ENCODE results near the gene ATG16L2.

The ATG16L2 gene

GRCh38 chr11:72775288-72776110, 38.7 kb upstream of the ATG16L2 start:
- ATAC-seq (ENCODE audit: low read depth) (no peak), DNase-seq (ENCODE audit: low spot score in 2 of 2) (no peak)
- peaks cover 35% of the 10 kb centered on the region for H3K4me1 Mint-ChIP-seq
- no peak overlapping the region for H3K27ac Mint-ChIP-seq
- no peaks in the 10 kb centered on the region for H3K9me3 Mint-ChIP-seq
- peaks cover 6% of the 10 kb centered on the region for H3K36me3 Mint-ChIP-seq
- no peak overlapping the region for H3K4me3 Mint-ChIP-seq
- no peaks in the 10 kb centered on the region for H3K27me3 Mint-ChIP-seq

DNA sequence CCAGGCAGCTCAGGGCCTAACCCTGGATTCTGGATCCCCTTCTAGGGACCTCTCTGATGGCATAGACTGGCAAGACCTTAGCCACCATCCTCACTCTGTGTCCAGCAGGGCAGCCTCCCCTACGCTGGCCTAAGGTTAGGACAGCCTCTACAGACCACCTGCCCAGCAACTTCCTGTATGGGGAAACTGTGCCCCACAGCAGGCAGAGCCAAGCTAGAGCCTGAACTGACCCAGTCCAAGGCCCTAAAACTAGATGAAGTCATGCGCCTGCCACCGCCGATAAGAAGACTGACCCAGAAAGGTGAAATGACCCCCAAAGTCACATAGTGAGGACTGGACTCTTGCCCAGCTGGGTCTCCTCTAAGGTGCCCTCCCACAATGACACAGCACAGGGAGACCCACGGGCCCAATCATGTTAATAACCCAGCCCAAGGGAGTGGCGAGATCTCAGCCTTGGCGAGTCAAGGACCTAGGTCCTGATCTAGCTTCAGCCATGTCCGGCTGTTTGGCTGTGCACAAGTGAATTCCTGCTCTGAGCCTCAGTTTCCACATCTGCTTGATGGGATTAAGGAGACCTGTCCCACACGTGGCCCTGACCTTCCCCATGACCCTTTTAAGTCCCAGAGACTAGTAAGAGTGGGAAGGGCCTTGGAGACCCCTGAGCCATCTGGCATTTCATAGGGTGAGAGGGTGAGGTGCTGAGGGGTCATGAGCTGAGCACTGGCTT, 37.9 kb upstream of the ATG16L2 start:
- DNase-seq (ENCODE audit: low spot score in 2 of 2) = no peak
- H3K27ac Mint-ChIP-seq = no peak overlapping the region
- H3K4me1 Mint-ChIP-seq = peaks cover 33% of the 10 kb centered on the region
- no peaks in the 10 kb centered on the region for H3K27me3 Mint-ChIP-seq
- ATAC-seq (ENCODE audit: low read depth) = no peak
- H3K4me3 Mint-ChIP-seq = no peak overlapping the region
- no peaks in the 10 kb centered on the region for H3K9me3 Mint-ChIP-seq
- peaks cover 6% of the 10 kb centered on the region for H3K36me3 Mint-ChIP-seq

GRCh38 chr11:72776844-72777754, 37.1 kb upstream of the ATG16L2 start:
- Mint-ChIP-seq H3K4me3 (no peak overlapping the region), H3K4me1 (peaks cover 36% of the 10 kb centered on the region), H3K36me3 (peaks cover 6% of the 10 kb centered on the region), H3K27ac (no peak overlapping the region), H3K27me3 (no peaks in the 10 kb centered on the region), H3K9me3 (no peaks in the 10 kb centered on the region)
- ATAC-seq (ENCODE audit: low read depth) = no peak
- DNase-seq (ENCODE audit: low spot score in 2 of 2) = no peak

DNA sequence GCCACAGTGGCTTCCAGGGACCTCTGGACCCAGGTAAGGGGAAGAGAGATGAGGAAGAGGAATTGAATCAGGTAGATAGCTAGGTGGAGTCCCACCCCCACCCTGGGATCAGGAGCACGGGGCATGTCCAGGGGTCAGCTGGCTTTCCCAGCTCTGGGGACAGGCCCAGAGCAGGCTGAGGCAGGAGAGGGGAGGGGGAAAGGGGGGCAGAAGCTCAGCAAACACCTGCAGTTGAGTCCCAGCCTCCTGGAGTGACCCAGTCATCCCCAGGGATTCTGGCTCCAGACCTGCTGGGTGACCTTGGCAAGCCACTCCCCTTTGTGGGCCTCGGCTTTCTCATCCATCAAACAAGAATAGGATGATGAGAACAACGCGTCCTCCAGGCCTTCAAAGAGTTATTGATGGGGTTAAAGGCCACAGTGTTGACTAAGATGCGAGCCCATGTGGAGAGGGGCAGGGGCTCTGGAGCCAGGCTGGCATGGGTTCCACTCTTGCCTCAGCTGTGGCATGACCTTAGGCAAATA, 36.4 kb upstream of the ATG16L2 start:
- H3K36me3 Mint-ChIP-seq = peaks cover under 1% of the 10 kb centered on the region
- H3K9me3 Mint-ChIP-seq = no peaks in the 10 kb centered on the region
- DNase-seq (ENCODE audit: low spot score in 2 of 2) = no peak
- peaks cover 40% of the 10 kb centered on the region for H3K4me1 Mint-ChIP-seq
- H3K27ac Mint-ChIP-seq = no peak overlapping the region
- no peak for ATAC-seq (ENCODE audit: low read depth)
- no peak overlapping the region for H3K4me3 Mint-ChIP-seq
- no peaks in the 10 kb centered on the region for H3K27me3 Mint-ChIP-seq

DNA sequence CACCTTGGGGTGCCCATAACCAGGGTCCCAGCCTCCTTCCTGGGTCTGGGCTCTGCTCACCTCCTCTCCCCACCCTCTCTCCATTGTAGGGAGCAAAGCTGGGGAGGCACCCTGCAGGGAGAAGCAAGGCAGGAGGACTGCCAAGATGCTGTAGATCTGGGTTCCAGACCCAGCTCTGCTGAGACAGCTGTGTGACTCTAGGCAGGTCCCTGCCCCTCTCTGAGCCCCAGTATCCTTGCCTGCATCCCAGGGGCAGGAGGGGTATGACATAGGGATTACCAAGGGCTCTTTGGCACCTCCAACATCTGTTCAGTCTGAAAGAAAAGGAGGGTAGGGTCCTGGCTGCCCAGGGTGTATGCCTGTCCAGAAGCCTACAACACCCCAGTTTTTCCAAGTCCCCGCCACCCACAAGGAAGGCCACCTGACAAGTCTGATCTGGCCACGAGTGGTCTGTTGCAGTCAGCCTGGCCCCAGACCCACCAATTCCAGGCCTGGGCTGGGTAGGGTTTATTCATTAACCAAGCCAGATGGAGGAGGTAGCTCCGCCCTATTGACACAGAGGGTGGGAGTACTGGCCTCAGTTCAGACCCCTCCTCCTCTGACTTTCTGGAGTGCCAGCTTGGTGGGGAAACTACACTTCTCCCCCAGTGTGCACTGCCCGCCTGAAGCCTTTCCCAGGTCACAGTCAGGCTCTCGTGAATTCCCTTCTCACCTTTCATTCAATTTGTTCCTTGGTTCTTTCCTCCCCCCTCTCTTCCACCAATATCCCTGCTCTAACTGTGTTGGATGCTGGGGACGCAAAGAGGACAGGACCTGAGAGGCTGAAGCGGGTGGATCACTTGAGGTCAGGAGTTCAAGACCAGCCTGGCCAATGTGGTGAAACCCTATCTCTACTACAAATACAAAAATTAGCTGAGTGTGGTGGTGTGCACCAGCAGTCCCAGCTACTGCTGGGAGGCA, 35.4 kb upstream of the ATG16L2 start:
- Mint-ChIP-seq H3K4me1 (peaks cover 35% of the 10 kb centered on the region), H3K36me3 (no peaks in the 10 kb centered on the region), H3K4me3 (peak overlapping the region; percentile 83), H3K9me3 (no peaks in the 10 kb centered on the region), H3K27ac (no peak overlapping the region), H3K27me3 (no peaks in the 10 kb centered on the region)
- ATAC-seq (ENCODE audit: low read depth) (no peak), DNase-seq (ENCODE audit: low spot score in 2 of 2) (no peak)

- Mint-ChIP-seq H3K9me3 (no peaks in the 10 kb centered on the region), H3K36me3 (no peaks in the 10 kb centered on the region), H3K4me3 (peak overlapping the region; percentile 83), H3K27ac (no peak overlapping the region), H3K4me1 (peaks cover 32% of the 10 kb centered on the region), H3K27me3 (no peaks in the 10 kb centered on the region)
- DNase-seq (ENCODE audit: low spot score in 2 of 2) (no peak), ATAC-seq (ENCODE audit: low read depth) (no peak)
Observed at GRCh38 chr11:72779495-72780128, 34.6 kb upstream of the ATG16L2 start.

DNA sequence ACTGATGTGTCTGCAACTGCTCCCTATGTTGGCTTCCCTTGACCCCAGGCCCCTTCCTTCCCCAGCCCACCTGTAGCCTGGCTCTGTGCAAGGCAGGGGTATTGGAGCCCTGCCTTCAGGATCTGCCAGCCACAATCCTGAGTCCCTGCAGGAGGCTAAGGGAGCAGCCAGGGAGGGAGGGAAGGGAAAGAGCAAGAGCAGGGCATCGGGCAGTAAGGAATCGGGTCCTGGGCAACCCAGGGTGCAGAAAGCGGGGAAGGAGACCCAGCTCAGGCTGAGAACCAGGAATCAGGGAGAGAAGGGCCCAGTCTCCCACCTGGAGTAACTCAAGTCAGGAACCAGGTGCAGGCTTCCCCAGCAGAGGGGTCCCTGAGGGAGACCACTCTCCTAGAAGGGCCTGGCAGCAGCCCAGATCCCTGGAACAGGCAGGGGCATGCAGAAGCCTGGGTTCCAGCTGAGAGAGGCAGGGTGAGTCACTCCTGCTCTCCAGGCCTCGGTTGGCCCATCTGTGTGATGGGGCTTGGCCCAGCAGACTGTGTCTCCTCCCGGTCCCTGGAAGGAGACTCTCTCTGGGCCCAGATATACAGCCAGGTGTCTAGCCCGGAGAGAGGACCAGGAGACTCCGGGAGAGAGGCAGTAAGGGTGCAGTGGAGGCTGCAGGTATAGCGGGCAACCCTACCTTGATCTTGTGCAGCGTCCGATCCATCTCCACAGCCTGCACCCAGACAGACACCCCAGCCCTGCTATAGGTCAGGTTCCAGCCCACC, 33.7 kb upstream of the ATG16L2 start:
- H3K27me3 Mint-ChIP-seq = no peaks in the 10 kb centered on the region
- ATAC-seq (ENCODE audit: low read depth) (no peak), DNase-seq (ENCODE audit: low spot score in 2 of 2) (no peak)
- peak overlapping the region; percentile 53 for H3K27ac Mint-ChIP-seq
- no peaks in the 10 kb centered on the region for H3K36me3 Mint-ChIP-seq
- H3K4me1 Mint-ChIP-seq = peaks cover 25% of the 10 kb centered on the region
- no peaks in the 10 kb centered on the region for H3K9me3 Mint-ChIP-seq
- peak overlapping the region; percentile 83 for H3K4me3 Mint-ChIP-seq

- Mint-ChIP-seq H3K4me1 (peaks cover 22% of the 10 kb centered on the region), H3K27ac (peak overlapping the region; percentile 53), H3K9me3 (no peaks in the 10 kb centered on the region), H3K36me3 (no peaks in the 10 kb centered on the region), H3K4me3 (peak overlapping the region; percentile 83), H3K27me3 (no peaks in the 10 kb centered on the region)
- DNase-seq (ENCODE audit: low spot score in 2 of 2) (no peak), ATAC-seq (ENCODE audit: low read depth) (no peak)
Observed at GRCh38 chr11:72781063-72781312, 33.2 kb upstream of the ATG16L2 start.

- H3K27ac Mint-ChIP-seq = peak overlapping the region; percentile 53
- peak; percentile 84 for ATAC-seq (ENCODE audit: low read depth)
- peak overlapping the region; percentile 83 for H3K4me3 Mint-ChIP-seq
- no peaks in the 10 kb centered on the region for H3K27me3 Mint-ChIP-seq
- no peaks in the 10 kb centered on the region for H3K9me3 Mint-ChIP-seq
- H3K36me3 Mint-ChIP-seq = no peaks in the 10 kb centered on the region
- DNase-seq (ENCODE audit: low spot score in 2 of 2) = peak; percentile 42 to 63
- peaks cover 19% of the 10 kb centered on the region for H3K4me1 Mint-ChIP-seq
Observed at GRCh38 chr11:72781313-72782080, 32.7 kb upstream of the ATG16L2 start.

GRCh38 chr11:72782081-72782920, 31.9 kb upstream of the ATG16L2 start:
- ATAC-seq (ENCODE audit: low read depth) = peak; percentile 30
- Mint-ChIP-seq H3K27me3 (no peaks in the 10 kb centered on the region), H3K9me3 (no peaks in the 10 kb centered on the region), H3K36me3 (no peaks in the 10 kb centered on the region), H3K4me1 (peaks cover 23% of the 10 kb centered on the region), H3K4me3 (peak overlapping the region; percentile 73), H3K27ac (peak overlapping the region; percentile 31)
- no peak for DNase-seq (ENCODE audit: low spot score in 2 of 2)

Measured in memory B cell (primary cell).